HFF-Myc (cell line): ENCODE results near the gene TLE5.
"Not testable (repeated sequence)": the region's sequence is repeated elsewhere in the genome, so short reads cannot be mapped to it uniquely, and the experiment has no call there.

Experiments used
- DNase-seq: peaks from one replicate; pipeline ENCODE4 v3.0.0-alpha.2; 2011; ENCODE audit warnings: low read depth; ENCODE audit errors: extremely low read depth
- H3K4me3 ChIP-seq: replicated peaks from 2 replicates; pipeline ENCODE4 v1.5.1; 2011; ENCODE audit warnings: low read depth, mild to moderate bottlenecking, control low read depth, low read length
- TF ChIP-seq, protein P1 (sequence below): IDR thresholded peaks from 2 replicates; pipeline ENCODE4 v1.5.1; 2012; ENCODE audit warnings: mild to moderate bottlenecking, low read depth, low read length, control low read depth; ENCODE audit errors: missing control alignments

TLE5 gene

DNA sequence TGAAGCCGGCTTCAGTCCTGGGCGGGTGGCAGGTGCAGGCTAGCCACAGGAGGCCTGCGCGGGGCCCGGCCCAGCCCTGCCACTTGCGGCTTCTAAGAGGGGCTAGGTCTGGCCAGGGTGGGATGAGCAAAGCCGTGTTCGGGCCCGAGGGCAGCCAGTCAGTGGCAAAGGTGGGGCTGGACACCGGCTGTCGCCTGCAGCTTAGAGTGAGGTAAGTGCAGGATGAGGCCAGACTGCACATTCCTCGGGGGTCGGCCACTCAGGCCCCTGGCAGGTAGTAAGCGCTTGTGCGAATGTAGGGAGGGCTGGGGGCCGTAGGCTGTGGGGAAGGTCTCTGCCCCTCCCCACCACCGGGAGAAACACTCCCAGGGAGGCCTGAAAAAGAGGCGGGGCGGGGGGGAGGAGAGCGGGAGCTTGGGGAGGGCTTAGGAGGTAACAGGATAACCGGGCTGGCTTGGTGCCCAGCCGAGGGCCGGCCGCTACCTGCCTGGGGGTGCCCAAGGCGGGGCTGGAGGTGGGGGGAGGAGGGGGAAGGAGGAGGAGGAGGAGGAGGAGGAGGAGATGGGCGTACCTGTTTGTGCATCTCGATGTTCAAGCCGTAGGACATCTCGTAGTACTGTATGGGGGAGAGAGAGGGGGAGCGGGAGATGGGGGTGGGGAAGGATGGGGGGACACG lies 6.4 kb downstream of the TLE5 start:
- DNase-seq = no peak
- H3K4me3 ChIP-seq = no peak overlapping the region
- TF ChIP-seq, protein P1, sequence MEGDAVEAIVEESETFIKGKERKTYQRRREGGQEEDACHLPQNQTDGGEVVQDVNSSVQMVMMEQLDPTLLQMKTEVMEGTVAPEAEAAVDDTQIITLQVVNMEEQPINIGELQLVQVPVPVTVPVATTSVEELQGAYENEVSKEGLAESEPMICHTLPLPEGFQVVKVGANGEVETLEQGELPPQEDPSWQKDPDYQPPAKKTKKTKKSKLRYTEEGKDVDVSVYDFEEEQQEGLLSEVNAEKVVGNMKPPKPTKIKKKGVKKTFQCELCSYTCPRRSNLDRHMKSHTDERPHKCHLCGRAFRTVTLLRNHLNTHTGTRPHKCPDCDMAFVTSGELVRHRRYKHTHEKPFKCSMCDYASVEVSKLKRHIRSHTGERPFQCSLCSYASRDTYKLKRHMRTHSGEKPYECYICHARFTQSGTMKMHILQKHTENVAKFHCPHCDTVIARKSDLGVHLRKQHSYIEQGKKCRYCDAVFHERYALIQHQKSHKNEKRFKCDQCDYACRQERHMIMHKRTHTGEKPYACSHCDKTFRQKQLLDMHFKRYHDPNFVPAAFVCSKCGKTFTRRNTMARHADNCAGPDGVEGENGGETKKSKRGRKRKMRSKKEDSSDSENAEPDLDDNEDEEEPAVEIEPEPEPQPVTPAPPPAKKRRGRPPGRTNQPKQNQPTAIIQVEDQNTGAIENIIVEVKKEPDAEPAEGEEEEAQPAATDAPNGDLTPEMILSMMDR = no peak

DNA sequence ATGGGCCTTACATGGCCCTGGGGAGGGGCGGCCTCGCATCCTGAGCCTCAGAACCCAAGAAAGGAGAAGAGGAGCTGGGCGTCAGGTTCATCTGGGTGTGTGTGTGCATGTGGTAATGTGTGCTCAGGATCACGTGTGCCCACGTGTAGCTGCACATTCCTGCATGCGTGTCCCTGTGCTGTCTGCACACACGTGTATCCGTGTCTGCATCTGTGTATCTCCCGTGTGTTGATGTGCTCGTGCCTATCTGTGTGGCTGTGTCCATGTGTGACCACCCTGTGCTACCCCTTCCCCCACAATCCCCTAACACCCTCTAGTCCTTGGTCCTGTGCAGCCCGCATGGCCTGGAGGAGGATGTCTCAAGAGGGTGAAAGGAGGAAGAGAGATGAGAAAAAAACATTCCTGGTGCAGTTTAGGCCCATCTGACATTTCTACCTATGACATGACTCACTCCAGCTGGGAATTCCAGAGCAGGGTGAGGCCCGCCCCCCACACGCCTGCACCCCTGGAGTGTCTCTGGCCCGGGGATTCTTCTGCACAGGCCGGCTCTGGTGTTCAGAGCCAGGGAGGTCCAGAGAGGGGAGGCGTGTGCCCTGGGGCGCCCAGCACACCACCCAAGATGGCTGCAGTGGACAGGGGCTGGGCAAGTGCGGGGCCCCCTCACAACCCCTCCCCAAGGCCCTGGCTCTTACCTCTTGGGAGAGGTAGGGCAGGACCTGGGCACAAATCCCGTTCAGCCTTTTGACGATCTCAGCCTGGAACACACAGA lies 7.1 kb downstream of the TLE5 start:
- TF ChIP-seq, protein P1 = no peak
- H3K4me3 ChIP-seq = no peak overlapping the region
- DNase-seq = no peak

DNA sequence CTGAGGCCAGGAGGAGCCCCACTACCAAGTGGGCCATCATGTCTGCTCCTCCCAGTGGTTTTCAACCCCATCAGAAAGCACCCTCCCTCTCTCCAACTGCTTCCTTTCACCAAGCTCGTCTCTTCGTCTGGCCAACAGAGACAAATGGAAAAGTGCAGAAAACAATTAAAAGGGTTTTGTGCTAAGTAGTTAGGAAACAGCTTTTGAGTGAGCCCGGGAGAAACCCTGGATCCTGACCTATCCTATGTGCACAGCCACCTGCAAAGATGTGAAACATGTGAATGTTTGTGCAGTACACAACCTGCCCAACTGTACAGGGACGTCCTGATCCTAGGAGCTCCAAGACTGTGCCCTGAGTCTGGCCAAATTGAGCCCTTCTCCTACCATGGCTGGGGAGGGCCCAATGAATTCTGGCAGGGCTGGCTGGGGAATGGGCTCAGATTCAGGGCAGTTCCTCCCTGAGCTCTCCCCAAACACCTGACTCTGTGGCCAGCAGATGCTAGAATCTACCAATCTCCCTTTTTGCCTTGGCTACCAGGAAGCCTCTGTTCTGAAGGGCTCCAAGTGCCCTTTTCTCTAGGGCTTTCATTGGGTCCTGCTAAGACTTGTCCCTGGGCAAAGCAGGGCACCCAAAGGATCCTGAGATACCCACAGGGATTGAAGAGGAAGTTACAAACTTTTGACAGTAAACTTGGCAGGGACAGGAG lies 7.9 kb downstream of the TLE5 start:
- TF ChIP-seq, protein P1 = no peak
- H3K4me3 ChIP-seq = no peak overlapping the region
- DNase-seq = no peak

DNA sequence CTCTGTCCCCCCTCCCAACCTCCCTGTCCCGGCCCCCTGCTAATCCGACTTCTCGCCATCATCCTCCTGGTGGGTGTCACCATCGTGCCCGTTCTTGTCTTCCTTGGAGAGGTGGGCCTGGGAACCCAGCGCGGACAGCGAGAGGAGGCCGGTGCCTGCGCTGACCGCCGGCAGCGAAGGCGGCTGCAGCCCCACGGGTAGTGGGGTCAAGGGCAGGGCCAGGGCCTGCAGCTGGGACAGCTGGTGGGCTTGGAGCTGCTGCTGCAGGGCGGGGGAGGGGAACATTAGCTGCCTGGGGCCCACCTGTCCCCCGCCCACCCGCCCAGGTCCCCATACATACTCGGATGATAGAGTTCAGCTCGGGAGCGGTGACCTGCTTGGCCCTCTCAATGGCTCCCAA lies 8.5 kb downstream of the TLE5 start:
- no peak overlapping the region for H3K4me3 ChIP-seq
- TF ChIP-seq, protein P1 = no peak
- no peak for DNase-seq

DNA sequence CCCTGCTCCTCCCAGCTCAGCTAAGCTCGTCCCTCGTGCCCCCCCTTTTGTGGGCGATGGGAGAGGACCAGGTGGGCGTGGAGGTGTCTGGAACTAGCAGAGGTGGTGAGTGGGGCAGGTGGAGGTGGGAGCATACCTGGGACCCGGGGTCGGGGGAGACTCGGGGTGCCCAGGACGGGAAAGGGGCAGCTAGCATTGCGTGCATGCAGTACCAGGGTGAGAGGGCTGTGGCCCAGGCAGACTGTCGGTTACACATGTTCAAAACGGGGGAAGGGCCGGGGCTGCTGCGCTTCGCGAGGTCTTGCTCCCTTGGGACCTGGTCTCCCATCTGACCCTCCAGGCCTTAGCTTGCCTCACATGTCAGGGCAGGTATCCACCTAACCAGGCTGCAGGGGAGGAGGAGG lies 9.1 kb downstream of the TLE5 start:
- no peak for DNase-seq
- no peak overlapping the region for H3K4me3 ChIP-seq
- TF ChIP-seq, protein P1 = no peak

DNA sequence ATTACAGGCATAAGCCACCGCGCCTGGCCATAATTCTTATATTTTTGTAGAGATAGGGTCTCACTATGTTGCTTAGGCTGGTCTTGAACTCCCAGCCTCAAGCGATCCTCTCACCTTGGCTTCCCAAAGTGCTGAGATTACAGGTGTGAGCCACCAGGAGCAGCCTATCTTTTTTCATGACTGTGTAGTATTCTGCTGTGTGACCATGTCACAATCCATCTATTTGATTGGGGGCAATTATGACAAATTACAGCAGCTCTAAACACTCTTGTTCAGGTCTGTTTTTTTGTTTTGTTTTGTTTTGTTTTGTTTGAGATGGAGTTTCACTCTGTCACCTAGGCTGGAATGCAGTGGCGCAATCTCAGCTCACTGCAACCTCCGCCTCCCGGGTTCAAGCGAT lies 12.3 kb downstream of the TLE5 start:
- DNase-seq, H3K4me3 ChIP-seq: not testable (repeated sequence)

DNA sequence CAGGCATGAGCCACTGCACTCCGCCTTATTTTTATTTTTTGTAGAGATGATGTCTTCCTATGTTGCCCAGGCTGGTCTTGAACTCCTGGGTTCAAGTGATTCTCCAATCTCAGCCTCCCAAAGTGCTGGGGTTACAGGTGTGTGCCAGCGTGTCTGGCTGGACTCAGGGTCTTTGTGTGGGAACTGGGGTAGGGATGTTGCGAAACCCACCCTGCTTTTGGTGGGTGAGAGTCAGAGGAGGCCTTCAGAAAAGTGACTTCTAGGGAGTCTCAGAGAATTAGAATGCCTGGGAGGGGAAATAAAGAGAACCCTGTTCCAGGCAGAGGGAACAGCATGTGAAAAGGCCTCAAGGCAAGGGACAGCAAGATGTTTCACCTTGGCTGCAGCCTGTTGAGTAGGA lies 13.2 kb downstream of the TLE5 start:
- no peak for DNase-seq
- TF ChIP-seq, protein P1 = no peak
- H3K4me3 ChIP-seq = no peak overlapping the region
